ENCODE data around the gene ADD3. TPM values are rescaled to one million over a fixed set of nuclear protein-coding genes. Genes with fewer than 3 reads are reported as not detected.

Gene ADD3
- 62.9 and 91.7 TPM in 2 replicates for polyA plus RNA-seq (2013)

GRCh38 chr10:110007701-110008517 is at the start of gene ADD3:
TSS of gene ADD3 (plus strand) at chr10:110007984. CDS start at chr10:110100654, 92,670 bp downstream.
- H4K12ac ChIP-seq (ENCODE audit: low read depth, low read length): peak within 1 kb of the TSS; percentile 95
- no peaks in the 10 kb centered on the region for H3K36me3 ChIP-seq (ENCODE audit: control insufficient read depth in 1 of 2, insufficient read depth in 2 of 2, low read length in 2 of 2)
- peak within 1 kb of the TSS; percentile 97 for H2BK5ac ChIP-seq (ENCODE audit: low read depth, low read length, poor library complexity)
- peak within 1 kb of the TSS; percentile 99 for H4K91ac ChIP-seq (ENCODE audit: low read depth, low read length)
- peak within 1 kb of the TSS; percentile 87 for H3K9ac ChIP-seq (ENCODE audit: low read length)
- H3K79me2 ChIP-seq (ENCODE audit: control insufficient read depth, insufficient read depth, low read length, poor library complexity): peaks cover 14% of the 10 kb centered on the region
- H2BK120ac ChIP-seq (ENCODE audit: insufficient read depth, low read length, poor library complexity): peak within 1 kb of the TSS; percentile 96
- WGBS (ENCODE audit: extremely low coverage, insufficient coverage, insufficient read length): no CpG with 5 or more reads among the region's 83 CpGs
- H3K27me3 ChIP-seq (ENCODE audit: insufficient read depth, low read length): no peaks in the 10 kb centered on the region
- H2AFZ ChIP-seq (ENCODE audit: insufficient read depth, low read length, poor library complexity): peak within 1 kb of the TSS; percentile 97
- H3K4me3 ChIP-seq (ENCODE audit: low read depth, low read length): peak within 1 kb of the TSS; percentile 93
- DNase-seq: peak; percentile 73 to 79
- peak within 1 kb of the TSS; percentile 96 for H4K8ac ChIP-seq (ENCODE audit: low read depth, low read length)
- no peak within 1 kb of the TSS for H3K23ac ChIP-seq (ENCODE audit: low read length)
- no peaks in the 10 kb centered on the region for H3K9me3 ChIP-seq (ENCODE audit: insufficient read depth, low read depth, low read length)
- H3K4me1 ChIP-seq (ENCODE audit: control insufficient read depth in 1 of 2, insufficient read depth in 2 of 2, low read length in 2 of 2): peaks cover 11 to 12% of the 10 kb centered on the region in 2 experiments
- peak within 1 kb of the TSS; percentile 86 for H2AK5ac ChIP-seq (ENCODE audit: low read length)
- peak within 1 kb of the TSS; percentile 95 for H3K18ac ChIP-seq (ENCODE audit: low read length)
- peak within 1 kb of the TSS; percentile 89 for H2BK12ac ChIP-seq (ENCODE audit: low read length)
- H3K27ac ChIP-seq (ENCODE audit: low read depth, low read length): peak within 1 kb of the TSS; percentile 97
- peak within 1 kb of the TSS; percentile 91 for H3K4ac ChIP-seq (ENCODE audit: low read depth, low read length)
- peak within 1 kb of the TSS; percentile 71 for H3K4me2 ChIP-seq (ENCODE audit: low read length)
- H3K14ac ChIP-seq (ENCODE audit: low read length): peak within 1 kb of the TSS; percentile 98
- H3K79me1 ChIP-seq (ENCODE audit: low read length): peaks cover 15% of the 10 kb centered on the region

- H3K4me2 ChIP-seq (ENCODE audit: low read length): no peak overlapping the region
- H2AK5ac ChIP-seq (ENCODE audit: low read length): no peak overlapping the region
- no peak overlapping the region for H3K14ac ChIP-seq (ENCODE audit: low read length)
- no peak overlapping the region for H2BK5ac ChIP-seq (ENCODE audit: low read depth, low read length, poor library complexity)
- no peak overlapping the region for H4K8ac ChIP-seq (ENCODE audit: low read depth, low read length)
- H3K9ac ChIP-seq (ENCODE audit: low read length): no peak overlapping the region
- H3K79me2 ChIP-seq (ENCODE audit: control insufficient read depth, insufficient read depth, low read length, poor library complexity): no peaks in the 10 kb centered on the region
- H3K9me3 ChIP-seq (ENCODE audit: insufficient read depth, low read depth, low read length): no peaks in the 10 kb centered on the region
- no peaks in the 10 kb centered on the region for H3K27me3 ChIP-seq (ENCODE audit: insufficient read depth, low read length)
- H3K4ac ChIP-seq (ENCODE audit: low read depth, low read length): no peak overlapping the region
- peaks cover 3% of the 10 kb centered on the region for H3K79me1 ChIP-seq (ENCODE audit: low read length)
- no peak for DNase-seq
- no peaks in the 10 kb centered on the region for H3K36me3 ChIP-seq (ENCODE audit: control insufficient read depth in 1 of 2, insufficient read depth in 2 of 2, low read length in 2 of 2)
- no CpG with 5 or more reads among the region's 2 CpGs for WGBS (ENCODE audit: extremely low coverage, insufficient coverage, insufficient read length)
- no peak overlapping the region for H2BK120ac ChIP-seq (ENCODE audit: insufficient read depth, low read length, poor library complexity)
- H3K4me1 ChIP-seq (ENCODE audit: control insufficient read depth in 1 of 2, insufficient read depth in 2 of 2, low read length in 2 of 2): peaks cover 5 to 9% of the 10 kb centered on the region in 2 experiments
- H2BK12ac ChIP-seq (ENCODE audit: low read length): no peak overlapping the region
- H3K23ac ChIP-seq (ENCODE audit: low read length): no peak overlapping the region
- no peak overlapping the region for H3K27ac ChIP-seq (ENCODE audit: low read depth, low read length)
- no peak overlapping the region for H4K12ac ChIP-seq (ENCODE audit: low read depth, low read length)
- no peak overlapping the region for H3K18ac ChIP-seq (ENCODE audit: low read length)
- H2AFZ ChIP-seq (ENCODE audit: insufficient read depth, low read length, poor library complexity): no peak overlapping the region
- H4K91ac ChIP-seq (ENCODE audit: low read depth, low read length): no peak overlapping the region
- H3K4me3 ChIP-seq (ENCODE audit: low read depth, low read length): no peak overlapping the region
These were observed 49.7 kb upstream of the ADD3 start for GRCh38 chr10:109958059-109958458.

DNA sequence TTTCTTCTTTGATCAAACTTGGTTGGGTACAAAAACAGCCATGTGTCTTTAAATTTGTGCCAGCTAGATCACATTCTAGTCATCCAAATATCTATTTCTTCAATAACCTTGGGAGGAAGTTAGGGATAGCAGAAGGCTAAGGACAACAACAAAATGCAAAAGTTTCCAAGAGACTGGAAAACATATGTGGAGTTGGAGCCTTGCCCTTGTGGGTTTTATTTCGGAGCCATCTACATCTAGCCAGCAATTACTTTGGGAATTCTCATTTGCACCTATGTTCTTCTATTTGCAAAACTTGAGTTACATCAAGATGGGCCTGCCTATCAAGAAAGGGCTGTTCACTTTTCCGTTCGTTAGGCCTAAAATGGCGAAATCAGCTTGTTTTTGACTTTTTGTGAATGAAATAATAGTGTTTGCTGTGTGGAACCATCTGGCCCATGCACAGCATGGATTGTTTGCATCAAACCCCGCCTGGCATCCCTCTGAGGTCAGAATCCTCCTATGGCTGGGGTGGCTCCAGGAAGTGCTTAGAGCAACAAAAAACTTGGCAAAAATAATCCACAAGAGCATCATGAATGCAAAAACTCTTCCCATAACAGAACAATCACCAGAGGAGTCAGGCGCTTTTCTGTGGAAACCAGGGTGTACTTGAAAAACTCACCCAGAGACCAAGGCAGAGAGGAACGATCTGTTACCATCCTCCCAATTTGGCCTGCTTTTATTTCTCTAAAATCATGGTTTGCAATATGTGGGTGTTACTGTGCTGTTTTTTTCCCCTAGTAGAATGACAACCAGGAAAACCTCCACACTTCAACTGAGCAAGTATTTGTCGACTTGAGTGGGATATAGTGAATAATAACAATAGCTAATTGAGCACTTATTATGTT is 48.3 kb upstream of the ADD3 start:
- H3K18ac ChIP-seq (ENCODE audit: low read length): no peak overlapping the region
- no peak overlapping the region for H2BK120ac ChIP-seq (ENCODE audit: insufficient read depth, low read length, poor library complexity)
- H4K91ac ChIP-seq (ENCODE audit: low read depth, low read length): no peak overlapping the region
- no peaks in the 10 kb centered on the region for H3K36me3 ChIP-seq (ENCODE audit: control insufficient read depth in 1 of 2, insufficient read depth in 2 of 2, low read length in 2 of 2)
- peaks cover 3% of the 10 kb centered on the region for H3K79me1 ChIP-seq (ENCODE audit: low read length)
- H3K27ac ChIP-seq (ENCODE audit: low read depth, low read length): no peak overlapping the region
- DNase-seq: no peak
- no peak overlapping the region for H2BK5ac ChIP-seq (ENCODE audit: low read depth, low read length, poor library complexity)
- H4K12ac ChIP-seq (ENCODE audit: low read depth, low read length): no peak overlapping the region
- no peaks in the 10 kb centered on the region for H3K9me3 ChIP-seq (ENCODE audit: insufficient read depth, low read depth, low read length)
- no peak overlapping the region for H2AK5ac ChIP-seq (ENCODE audit: low read length)
- no peak overlapping the region for H3K9ac ChIP-seq (ENCODE audit: low read length)
- WGBS (ENCODE audit: extremely low coverage, insufficient coverage, insufficient read length): no CpG with 5 or more reads among the region's 8 CpGs
- H3K4ac ChIP-seq (ENCODE audit: low read depth, low read length): no peak overlapping the region
- no peak overlapping the region for H3K23ac ChIP-seq (ENCODE audit: low read length)
- H2BK12ac ChIP-seq (ENCODE audit: low read length): no peak overlapping the region
- H3K4me1 ChIP-seq (ENCODE audit: control insufficient read depth in 1 of 2, insufficient read depth in 2 of 2, low read length in 2 of 2): peaks cover 5 to 9% of the 10 kb centered on the region in 2 experiments
- H3K4me2 ChIP-seq (ENCODE audit: low read length): no peak overlapping the region
- no peak overlapping the region for H2AFZ ChIP-seq (ENCODE audit: insufficient read depth, low read length, poor library complexity)
- no peaks in the 10 kb centered on the region for H3K79me2 ChIP-seq (ENCODE audit: control insufficient read depth, insufficient read depth, low read length, poor library complexity)
- H4K8ac ChIP-seq (ENCODE audit: low read depth, low read length): no peak overlapping the region
- H3K27me3 ChIP-seq (ENCODE audit: insufficient read depth, low read length): no peaks in the 10 kb centered on the region
- H3K4me3 ChIP-seq (ENCODE audit: low read depth, low read length): no peak overlapping the region
- no peak overlapping the region for H3K14ac ChIP-seq (ENCODE audit: low read length)

DNA sequence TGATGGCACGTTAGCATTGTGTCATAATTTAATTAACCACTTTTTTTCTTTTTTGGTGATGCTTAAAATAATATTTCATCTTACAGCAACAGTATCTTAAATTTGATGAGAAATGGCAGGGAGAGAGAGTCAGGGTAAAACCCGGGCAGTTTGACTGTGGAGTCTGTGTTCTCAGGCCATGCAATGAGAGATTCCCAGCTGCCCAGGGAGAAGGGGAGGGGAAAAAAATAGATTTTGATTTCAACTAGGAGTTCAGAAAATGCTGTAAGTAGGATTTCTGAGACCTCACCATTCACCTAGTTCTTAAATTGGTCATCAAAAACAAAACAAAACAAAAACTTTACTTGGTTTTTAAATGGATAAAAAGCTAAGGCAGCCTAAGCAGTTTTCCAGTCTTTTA is 47.1 kb upstream of the ADD3 start:
- Histone ChIP-seq H3K14ac (ENCODE audit: low read length) (no peak overlapping the region), H3K79me2 (ENCODE audit: control insufficient read depth, insufficient read depth, low read length, poor library complexity) (no peaks in the 10 kb centered on the region), H3K18ac (ENCODE audit: low read length) (no peak overlapping the region), H3K9ac (ENCODE audit: low read length) (no peak overlapping the region), H3K79me1 (ENCODE audit: low read length) (peaks cover 3% of the 10 kb centered on the region), H3K4me1 (ENCODE audit: control insufficient read depth in 1 of 2, insufficient read depth in 2 of 2, low read length in 2 of 2) (peaks cover 5 to 9% of the 10 kb centered on the region in 2 experiments), H4K12ac (ENCODE audit: low read depth, low read length) (no peak overlapping the region), H2AK5ac (ENCODE audit: low read length) (no peak overlapping the region), H3K27ac (ENCODE audit: low read depth, low read length) (no peak overlapping the region), H3K23ac (ENCODE audit: low read length) (no peak overlapping the region), H3K4ac (ENCODE audit: low read depth, low read length) (no peak overlapping the region), H4K8ac (ENCODE audit: low read depth, low read length) (no peak overlapping the region), H2AFZ (ENCODE audit: insufficient read depth, low read length, poor library complexity) (no peak overlapping the region), H4K91ac (ENCODE audit: low read depth, low read length) (no peak overlapping the region), H2BK12ac (ENCODE audit: low read length) (no peak overlapping the region), H2BK5ac (ENCODE audit: low read depth, low read length, poor library complexity) (no peak overlapping the region), H3K4me3 (ENCODE audit: low read depth, low read length) (no peak overlapping the region), H3K4me2 (ENCODE audit: low read length) (no peak overlapping the region), H2BK120ac (ENCODE audit: insufficient read depth, low read length, poor library complexity) (no peak overlapping the region), H3K9me3 (ENCODE audit: insufficient read depth, low read depth, low read length) (no peaks in the 10 kb centered on the region), H3K27me3 (ENCODE audit: insufficient read depth, low read length) (no peaks in the 10 kb centered on the region), H3K36me3 (ENCODE audit: control insufficient read depth in 1 of 2, insufficient read depth in 2 of 2, low read length in 2 of 2) (no peaks in the 10 kb centered on the region)
- WGBS (ENCODE audit: extremely low coverage, insufficient coverage, insufficient read length): no CpG with 5 or more reads among the region's 2 CpGs
- DNase-seq: no peak

All from trophoblast cell (in vitro differentiated cells and primary cell).